ENCODE data around the gene PI4K2B. TPM values are rescaled to one million over a fixed set of nuclear protein-coding genes. Genes with fewer than 3 reads are reported as not detected.
A peak's percentile ranks its signal among the peaks of the same experiment; 100 is the strongest.
"Not testable (repeated sequence)": the region's sequence is repeated elsewhere in the genome, so short reads cannot be mapped to it uniquely, and the experiment has no call there.

PI4K2B gene
- polyA plus RNA-seq: 10 to 100 TPM in 1 of 3 donors, 1 to 10 TPM in 2; 9.2 to 10.3 (median 9.8) TPM

DNA sequence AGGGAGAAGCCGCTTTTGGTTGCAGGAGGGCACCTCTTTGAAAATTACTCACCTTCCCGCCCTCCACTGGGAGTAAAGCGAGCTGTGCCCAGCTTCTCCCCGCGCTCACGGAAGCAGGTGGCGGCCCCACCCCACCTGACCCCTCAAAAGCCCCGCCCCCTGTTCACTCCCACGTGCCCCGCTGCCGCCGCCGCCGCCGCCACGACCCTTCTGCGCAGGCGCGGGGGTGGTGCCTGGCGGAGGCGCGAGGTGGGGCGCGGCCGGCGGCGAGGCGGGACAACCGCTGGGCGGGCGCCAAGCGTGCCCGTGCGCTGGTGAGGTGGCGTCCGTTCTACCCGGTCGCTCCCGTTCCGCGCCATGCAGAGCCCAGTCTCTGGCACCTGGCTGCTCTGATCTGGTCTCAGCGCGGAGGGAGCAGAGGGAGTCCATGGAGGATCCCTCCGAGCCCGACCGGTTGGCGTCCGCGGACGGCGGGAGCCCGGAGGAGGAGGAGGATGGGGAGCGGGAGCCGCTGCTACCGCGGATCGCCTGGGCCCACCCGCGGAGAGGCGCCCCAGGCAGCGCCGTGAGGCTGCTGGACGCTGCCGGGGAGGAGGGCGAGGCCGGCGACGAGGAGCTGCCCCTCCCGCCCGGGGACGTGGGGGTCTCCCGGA lies at the start of gene PI4K2B:
TSS of gene PI4K2B (plus strand) at position 297 of the 653 bp plus-strand sequence. CDS start at position 428, 131 bp downstream.
- Mint-ChIP-seq H3K9me3 (peaks cover 0 to 19% (median 2%) of the 10 kb centered on the region in 6 donors), H3K4me3 (peak within 1 kb of the TSS; percentile 91 to 97 (median 92)), H3K27me3 (ENCODE audit: low read depth in 3 of 3) (peaks cover 5 to 12% (median 8%) of the 10 kb centered on the region in 3 donors), H3K27ac (peak within 1 kb of the TSS; percentile 92 to 98 (median 96)), H3K4me1 (peaks cover 41 to 52% of the 10 kb centered on the region in 2 donors), H3K36me3 (peaks cover 5 to 23% (median 9%) of the 10 kb centered on the region in 3 donors)
- peak; percentile 94 to 96 (median 95) for DNase-seq

DNA sequence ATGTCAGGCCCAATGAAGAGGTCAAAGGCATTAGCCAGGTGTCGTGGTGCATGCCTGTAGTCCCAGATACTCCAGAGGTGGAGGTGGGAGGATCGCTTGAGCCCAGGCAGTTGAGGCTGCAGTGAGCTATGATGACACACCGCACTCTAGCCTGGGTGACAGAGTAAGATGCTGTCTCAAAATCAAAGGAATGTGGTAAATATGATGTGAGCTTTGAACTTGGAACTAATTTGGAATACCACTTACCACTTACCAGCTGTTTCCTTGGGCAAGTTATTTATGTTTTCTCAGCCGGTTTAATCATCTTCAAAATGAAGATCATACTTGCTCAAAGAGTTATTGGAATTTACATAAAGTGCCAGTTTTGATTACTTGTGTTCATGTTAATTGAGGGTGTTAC lies 49.8 kb upstream of the PI4K2B start:
- H3K27ac Mint-ChIP-seq: peak overlapping the region in 1 of 6 donors; percentile 9
- H3K9me3 Mint-ChIP-seq: no peaks in the 10 kb centered on the region
- no peak for DNase-seq
- peaks cover 0 to 1% (median 0%) of the 10 kb centered on the region in 3 donors for H3K27me3 Mint-ChIP-seq (ENCODE audit: low read depth in 3 of 3)
- H3K4me3 Mint-ChIP-seq: no peak overlapping the region
- peaks cover 10 to 31% of the 10 kb centered on the region in 2 donors for H3K4me1 Mint-ChIP-seq
- H3K36me3 Mint-ChIP-seq: peaks cover 0 to 6% (median 0%) of the 10 kb centered on the region in 3 donors

DNA sequence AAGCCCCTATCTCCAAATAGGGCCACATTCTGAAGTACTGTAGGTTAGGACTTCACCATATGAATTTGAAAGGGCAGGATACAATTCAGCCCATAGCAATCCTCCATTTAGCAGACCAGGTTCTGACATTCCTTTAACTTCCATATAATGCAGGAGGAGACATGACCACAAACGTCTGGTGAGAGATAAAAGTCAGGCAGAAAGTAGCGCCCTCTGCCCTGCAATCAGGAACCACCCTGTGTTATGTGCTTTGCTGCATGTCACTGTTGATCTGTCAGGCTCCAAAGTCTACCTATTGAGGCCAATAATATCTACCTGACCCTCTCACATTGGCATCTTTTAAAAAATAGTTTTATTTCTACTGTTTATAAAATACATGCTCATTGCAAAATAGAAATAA lies 43.4 kb upstream of the PI4K2B start:
- Mint-ChIP-seq H3K36me3 (peaks cover 0 to 7% (median 2%) of the 10 kb centered on the region in 3 donors), H3K4me3 (no peak overlapping the region), H3K27ac (no peak overlapping the region), H3K27me3 (ENCODE audit: low read depth in 3 of 3) (no peaks in the 10 kb centered on the region), H3K4me1 (peaks cover 11 to 21% of the 10 kb centered on the region in 2 donors), H3K9me3 (no peaks in the 10 kb centered on the region)
- no peak for DNase-seq

DNA sequence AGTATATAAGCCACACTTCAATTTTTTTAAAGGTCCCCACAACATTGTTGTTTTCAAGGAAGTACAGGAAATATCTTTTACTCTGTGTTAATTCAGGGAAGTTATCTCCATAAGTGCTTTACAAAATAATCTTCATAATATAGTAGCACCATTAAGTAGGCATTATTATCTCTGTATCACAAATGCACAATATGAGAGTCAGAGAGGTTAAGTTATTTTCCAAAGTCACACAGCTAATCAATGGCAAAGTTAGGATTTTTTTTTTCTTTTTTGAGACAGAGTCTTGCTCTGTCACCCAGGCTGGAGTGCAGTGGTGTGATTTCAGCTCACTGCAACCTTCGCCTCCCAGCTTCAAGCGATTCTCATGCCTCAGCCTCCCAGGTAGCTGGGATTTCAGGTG lies 35.1 kb upstream of the PI4K2B start:
- Mint-ChIP-seq H3K9me3 (peaks cover 0 to 3% (median 0%) of the 10 kb centered on the region in 6 donors), H3K36me3 (peaks cover 23 to 26% (median 26%) of the 10 kb centered on the region in 3 donors), H3K27me3 (ENCODE audit: low read depth in 3 of 3) (peaks cover 0 to 2% (median 0%) of the 10 kb centered on the region in 3 donors), H3K4me3 (no peak overlapping the region), H3K27ac (no peak overlapping the region), H3K4me1 (peaks cover 12 to 23% of the 10 kb centered on the region in 2 donors)
- DNase-seq: no peak

DNA sequence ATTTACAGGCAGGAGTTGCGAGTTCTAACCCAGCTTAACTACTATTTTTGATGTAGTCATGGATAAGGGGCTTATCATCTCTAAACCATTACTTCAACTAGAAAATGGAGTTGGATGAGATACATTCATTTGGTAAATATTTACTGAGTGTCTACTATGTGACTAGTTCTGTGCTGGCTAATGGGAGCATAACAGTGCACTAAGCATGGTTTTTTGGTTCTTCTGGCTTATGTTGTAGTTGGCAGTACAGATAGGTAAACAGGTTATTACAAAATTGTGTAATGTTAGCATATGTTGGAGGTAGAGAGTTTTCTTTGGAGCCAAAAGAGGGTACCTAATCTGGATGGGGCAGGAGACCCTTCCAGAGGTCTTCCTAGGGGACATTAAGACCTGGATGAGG lies 25.8 kb upstream of the PI4K2B start:
- H3K4me1 Mint-ChIP-seq: no peaks in the 10 kb centered on the region

DNA sequence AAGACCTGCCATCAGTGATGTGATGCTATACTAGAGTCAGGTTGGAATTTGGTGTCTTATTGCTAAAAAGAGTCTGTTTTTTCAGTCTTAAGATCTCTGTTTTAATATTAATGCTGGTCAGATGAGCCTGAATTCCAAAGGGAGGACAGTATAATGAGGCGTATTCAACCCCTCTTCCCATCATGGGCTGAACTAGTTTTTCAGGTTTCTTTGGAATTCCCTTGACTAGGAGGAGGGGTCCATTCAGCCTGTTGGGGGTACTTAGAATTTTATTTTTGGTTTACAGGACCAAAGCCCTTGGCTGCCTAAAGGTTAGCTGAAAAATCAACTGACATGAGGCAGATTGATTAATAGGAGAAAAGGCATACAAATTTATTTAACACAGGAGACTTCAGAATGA lies 24.1 kb upstream of the PI4K2B start:
- no peak overlapping the region for H3K4me3 Mint-ChIP-seq
- H3K36me3 Mint-ChIP-seq: peaks cover 0 to 14% (median 4%) of the 10 kb centered on the region in 3 donors
- peaks cover 0 to 25% (median 5%) of the 10 kb centered on the region in 6 donors for H3K9me3 Mint-ChIP-seq
- H3K4me1 Mint-ChIP-seq: no peaks in the 10 kb centered on the region
- DNase-seq: no peak
- H3K27ac Mint-ChIP-seq: no peak overlapping the region
- H3K27me3 Mint-ChIP-seq (ENCODE audit: low read depth in 3 of 3): peaks cover 3 to 4% (median 3%) of the 10 kb centered on the region in 3 donors

More for the DNA sequence above, 25.8 kb upstream of the PI4K2B start:
- Mint-ChIP-seq H3K27ac (no peak overlapping the region), H3K9me3 (peaks cover 0 to 15% (median 2%) of the 10 kb centered on the region in 6 donors), H3K4me3 (no peak overlapping the region), H3K36me3 (peaks cover 0 to 7% (median 0%) of the 10 kb centered on the region in 3 donors), H3K27me3 (ENCODE audit: low read depth in 3 of 3) (peaks cover 1 to 4% (median 3%) of the 10 kb centered on the region in 3 donors)
- DNase-seq: no peak

DNA sequence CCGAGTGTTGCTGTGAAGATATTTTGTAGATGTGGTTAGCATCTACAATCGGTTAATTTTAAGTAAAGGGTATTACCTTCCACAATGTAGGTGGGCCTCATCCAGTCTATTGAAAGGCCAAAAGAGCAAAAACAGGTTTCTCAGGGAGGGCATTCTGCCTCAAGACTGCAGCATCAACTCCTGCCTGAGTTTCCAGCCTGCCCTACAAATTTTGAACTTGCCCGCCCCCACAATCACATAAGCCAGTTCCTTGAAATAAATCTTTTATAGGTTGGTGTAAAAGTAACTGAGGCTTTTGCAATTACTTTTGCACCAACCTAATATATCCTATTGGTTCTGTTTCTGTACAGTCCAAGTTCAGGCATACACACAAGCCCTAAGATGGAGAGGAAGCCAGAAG lies 22.1 kb upstream of the PI4K2B start:
- no peaks in the 10 kb centered on the region for H3K4me1 Mint-ChIP-seq
- no peak overlapping the region for H3K27ac Mint-ChIP-seq
- H3K27me3 Mint-ChIP-seq (ENCODE audit: low read depth in 3 of 3): peaks cover 3 to 4% (median 3%) of the 10 kb centered on the region in 3 donors
- DNase-seq: no peak
- H3K36me3 Mint-ChIP-seq: peaks cover 0 to 14% (median 12%) of the 10 kb centered on the region in 3 donors
- H3K9me3 Mint-ChIP-seq: peaks cover 0 to 27% (median 6%) of the 10 kb centered on the region in 6 donors
- H3K4me3 Mint-ChIP-seq: no peak overlapping the region

- DNase-seq: no peak
- Mint-ChIP-seq H3K36me3 (peaks cover 0 to 19% (median 14%) of the 10 kb centered on the region in 3 donors), H3K27me3 (ENCODE audit: low read depth in 3 of 3) (peaks cover 0 to 3% (median 3%) of the 10 kb centered on the region in 3 donors), H3K4me3 (no peak overlapping the region), H3K9me3 (peaks cover 0 to 27% (median 6%) of the 10 kb centered on the region in 6 donors), H3K4me1 (no peaks in the 10 kb centered on the region), H3K27ac (no peak overlapping the region)
Measured at GRCh38 chr4:25212822-25213221, 21.0 kb upstream of the PI4K2B start.

- Mint-ChIP-seq H3K9me3 (peaks cover 0 to 27% (median 6%) of the 10 kb centered on the region in 6 donors), H3K4me1 (no peaks in the 10 kb centered on the region), H3K36me3 (peaks cover 1 to 22% (median 15%) of the 10 kb centered on the region in 3 donors), H3K4me3 (no peak overlapping the region), H3K27ac (no peak overlapping the region), H3K27me3 (ENCODE audit: low read depth in 3 of 3) (peaks cover 0 to 3% (median 3%) of the 10 kb centered on the region in 3 donors)
- no peak for DNase-seq
Measured at GRCh38 chr4:25213347-25213979, 20.4 kb upstream of the PI4K2B start.

DNA sequence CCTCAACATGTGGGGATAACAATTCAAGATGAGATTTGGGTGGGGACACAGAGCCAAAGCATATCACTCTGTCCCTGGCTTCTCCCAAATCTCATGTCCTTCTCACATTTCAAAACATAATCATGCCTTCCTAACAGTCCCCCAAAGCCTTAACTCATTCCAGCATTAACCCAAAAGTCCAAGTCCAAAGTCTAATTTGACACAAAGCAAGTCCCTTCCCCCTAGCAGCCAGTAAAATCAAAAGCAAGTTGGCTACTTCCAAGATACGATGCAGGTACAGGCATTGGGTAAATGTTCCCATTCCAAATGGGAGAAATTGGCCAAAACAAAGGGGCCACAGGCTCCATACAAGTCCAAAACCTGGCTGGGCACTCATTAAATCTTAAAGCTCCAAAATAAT lies 19.1 kb upstream of the PI4K2B start:
- H3K4me1 Mint-ChIP-seq; H3K4me3 Mint-ChIP-seq; H3K27me3 Mint-ChIP-seq (ENCODE audit: low read depth in 3 of 3); DNase-seq; H3K27ac Mint-ChIP-seq: not testable (repeated sequence)
- H3K36me3 Mint-ChIP-seq: peaks cover 14 to 33% (median 27%) of the 10 kb centered on the region in 3 donors
- peaks cover 0 to 33% (median 6%) of the 10 kb centered on the region in 6 donors for H3K9me3 Mint-ChIP-seq

- no peaks in the 10 kb centered on the region for H3K4me1 Mint-ChIP-seq
- peaks cover 22 to 41% (median 35%) of the 10 kb centered on the region in 3 donors for H3K36me3 Mint-ChIP-seq
Measured at GRCh38 chr4:25215511-25215910, 18.3 kb upstream of the PI4K2B start.

GRCh38 chr4:25221377-25221776 lies 12.5 kb upstream of the PI4K2B start:
- Mint-ChIP-seq H3K4me3 (no peak overlapping the region), H3K27ac (no peak overlapping the region), H3K27me3 (ENCODE audit: low read depth in 3 of 3) (peaks cover 4 to 9% (median 4%) of the 10 kb centered on the region in 3 donors), H3K36me3 (peaks cover 56 to 65% (median 57%) of the 10 kb centered on the region in 3 donors), H3K4me1 (no peaks in the 10 kb centered on the region), H3K9me3 (peaks cover 28 to 65% (median 55%) of the 10 kb centered on the region in 6 donors)
- DNase-seq: no peak

More at GRCh38 chr4:25215511-25215910, 18.3 kb upstream of the PI4K2B start:
- H3K9me3 Mint-ChIP-seq: peaks cover 0 to 40% (median 10%) of the 10 kb centered on the region in 6 donors
- H3K4me3 Mint-ChIP-seq: no peak overlapping the region
- no peak overlapping the region for H3K27ac Mint-ChIP-seq
- H3K27me3 Mint-ChIP-seq (ENCODE audit: low read depth in 3 of 3): peaks cover 0 to 5% (median 4%) of the 10 kb centered on the region in 3 donors
- no peak for DNase-seq

DNA sequence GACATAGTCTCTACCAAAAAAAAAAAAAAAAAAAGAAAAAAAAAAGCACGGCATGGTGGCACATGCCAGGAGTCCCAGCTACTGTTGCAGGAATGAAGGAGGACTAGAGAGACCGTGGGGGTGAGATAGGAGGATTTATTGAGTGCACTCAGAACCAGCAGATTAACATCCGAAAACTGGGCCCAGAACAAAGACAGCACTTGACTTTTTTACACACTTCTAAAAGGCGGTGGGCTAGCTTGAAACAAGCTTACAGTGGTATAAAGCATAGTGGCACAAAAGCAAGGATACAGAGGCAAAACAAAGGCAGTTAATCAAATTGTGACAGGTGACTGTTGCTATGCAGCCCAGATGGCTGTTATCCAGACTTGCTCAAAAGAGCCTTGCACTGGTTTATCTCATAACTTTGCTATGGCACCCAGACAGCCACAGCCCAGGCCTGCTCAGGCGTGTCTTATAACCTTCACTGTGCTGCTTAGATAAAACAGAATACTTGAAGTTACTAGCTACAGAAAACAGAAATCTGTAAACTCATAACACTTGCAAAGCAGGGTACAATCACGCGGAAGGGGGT lies 9.9 kb upstream of the PI4K2B start:
- Mint-ChIP-seq H3K36me3 (peaks cover 63 to 66% (median 65%) of the 10 kb centered on the region in 3 donors), H3K27ac (peak overlapping the region in 1 of 6 donors; percentile 12), H3K27me3 (ENCODE audit: low read depth in 3 of 3) (peaks cover 4 to 11% (median 4%) of the 10 kb centered on the region in 3 donors), H3K4me3 (no peak overlapping the region), H3K4me1 (no peaks in the 10 kb centered on the region), H3K9me3 (peaks cover 32 to 80% (median 62%) of the 10 kb centered on the region in 6 donors)
- DNase-seq: peak in 2 of 3 donors; percentile 24 to 30
